Heart right ventricle (tissue), 16 donors: ENCODE results near the gene ADAM29. TPM values are rescaled to one million over a fixed set of nuclear protein-coding genes. Genes with fewer than 3 reads are reported as not detected.

Experiments
- ATAC-seq, 8 donors: fragments of 200-7000 bp; cut with Tn5 transposase; one replicate each; pipeline ENCODE4 v1.9.1; 2020; ENCODE audit warnings: mild to moderate bottlenecking in 8 of 8, moderate library complexity in 8 of 8, moderate number of reproducible peaks in 1 of 8
- DNase-seq, 2 donors: peaks; one replicate each; pipeline ENCODE4 v3.0.0-alpha.2; 2020
- H3K27ac ChIP-seq, 10 donors: fragments of 200-600 bp; sonication (generic) in 2 of 10; one replicate each; pipeline versions ENCODE4 v1.5.0 to v1.8.0; 2020 to 2022; ENCODE audit warnings: mild to moderate bottlenecking in 3 of 10
- H3K27me3 ChIP-seq, 7 donors: fragments of 200-600 bp; one replicate each; pipeline ENCODE4 v1.8.0; 2021 to 2022; ENCODE audit warnings: mild to moderate bottlenecking in 2 of 7
- H3K36me3 ChIP-seq, 9 donors: fragments of 200-600 bp; sonication (generic) in 1 of 9; one replicate each; pipeline versions ENCODE4 v1.5.0 to v1.8.0; 2020 to 2022; ENCODE audit warnings: mild to moderate bottlenecking in 2 of 9
- H3K4me1 ChIP-seq, 9 donors: fragments of 200-600 bp; sonication (generic) in 1 of 9; one replicate each; pipeline versions ENCODE4 v1.5.0 to v1.8.0; 2020 to 2022; ENCODE audit warnings: mild to moderate bottlenecking in 4 of 9
- H3K4me3 ChIP-seq, 10 donors: fragments of 200-600 bp; sonication (generic) in 2 of 10; one replicate each; pipeline versions ENCODE4 v1.5.0 to v1.8.0; 2020 to 2022; ENCODE audit warnings: mild to moderate bottlenecking in 7 of 10, moderate library complexity in 2 of 10
- H3K9me3 ChIP-seq, 11 donors: fragments of 200-600 bp in 10 of 11; sonication (generic) in 2 of 11; one replicate each; pipeline versions ENCODE4 v1.5.0 to v1.8.0; 2013 to 2022; ENCODE audit warnings: mild to moderate bottlenecking in 2 of 11, control low read depth in 1 of 11, moderate library complexity in 1 of 11
- WGBS, 2 donors: extraction: QIAGEN DNeasy Blood & Tissue Kit; methylation state at CpG; one replicate each; pipeline ENCODE4 v1.1.7; 2013; ENCODE audit warnings: inconsistent platforms in 1 of 2; 5-methylcytosine and 5-hydroxymethylcytosine counted together
- intact Hi-C, 10 donors: fragments of 100-400 bp; cut with DNase I; formaldehyde crosslinking; loops; one replicate each; pipeline versions ENCODE4 v1.11.1 to v1.14.2; 2022
- polyA plus RNA-seq, 2 donors: library from polyadenylated mRNA; stranded (reverse); fragments of 200-250 nt; gene quantifications; one replicate each; pipeline ENCODE4 v1.2.3, GENCODE V29; 2013
- total RNA-seq, 10 donors: library from RNA; stranded (reverse); fragmentation: NEBNext Ultra II Directional in 3 of 10; extraction: Animal tissue kit (Norgen Biotek cat#: 25700) in 3 of 10; gene quantifications; one replicate each; pipeline versions ENCODE4 v1.2.1 to v1.2.4, GENCODE V29; 2021 to 2023
- TF ChIP-seq, protein P1 (sequence below), 9 donors: fragments of 200-600 bp; sonication (generic) in 2 of 9; IDR thresholded peaks; one replicate each; pipeline versions ENCODE4 v1.5.0 to v1.8.0; 2021 to 2022; ENCODE audit warnings: antibody characterized with exemption in 9 of 9, mild to moderate bottlenecking in 5 of 9, moderate library complexity in 1 of 9
- donor health status: Arrhythmogenic right ventricular cardiomyopathy.
- donor health status: ischemic (EF 13 %, LVEDD 7.1; RV severe dilation, severe dysfunction).
- donor health status: healthy with polysubstance abuse.
- donor health status: DM: no; HTN: yes; CAD: no.
- donor health status: DM: no; HTN: no; CAD: no.
- donor health status: ischemic (EF 25% LVEDD 6.9; RV normal size, moderate dysfunction).
- donor health status: ischemic (EF 25% LVEDD 5.7; RV mildly dilated, moderate dysfunction).
- donor health status: healthy.
- donor health status: DM: yes; HTN: yes; CAD: no.
- donor health status: Ischemic cardiomyopathy.
- donor health status: ischemic (EF 35%, LVEDD 5.7; RV mildly dilated, moderate dysfunction).
- donor health status: nonischemic (EF 11% LVEDD 7.7; RV severe dilation, severe dysfunction).
- donor health status: DM: yes; HTN: yes; CAD: no.
- donor health status: PGD.
- donor health status: ischemic (EF 29% LVEDD 5.4; RV normal size, mild dysfunction).
- donor health status: nonischemic (EF 23%, LVEDD 6.1; RV moderate dilation, normal function).

Gene ADAM29
- total and polyA plus RNA-seq, 12 donors = not detected

DNA sequence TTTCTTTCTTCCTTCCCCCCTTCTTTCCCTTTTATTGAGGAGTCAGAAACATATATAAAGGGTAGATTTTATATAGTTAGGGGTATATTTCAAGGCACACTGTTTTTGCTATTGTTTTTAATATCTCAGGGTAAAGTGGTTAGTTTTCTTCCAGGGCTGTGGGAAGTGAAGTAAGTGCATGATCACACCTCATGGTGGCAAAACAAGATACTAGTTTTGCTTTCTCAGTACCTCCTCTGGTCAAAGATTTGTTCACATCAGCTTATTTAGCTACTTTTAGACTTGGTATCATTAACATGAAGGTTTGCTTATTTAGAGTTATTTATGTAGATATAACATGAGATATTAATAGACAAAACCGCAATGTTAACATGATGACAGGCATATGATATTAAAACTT is 21.8 kb downstream of the ADAM29 start:
- Histone ChIP-seq H3K4me1 (no peaks in the 10 kb centered on the region), H3K9me3 (peaks cover 0 to 8% (median 0%) of the 10 kb centered on the region in 11 donors), H3K27ac (no peak overlapping the region), H3K27me3 (no peaks in the 10 kb centered on the region), H3K4me3 (no peak overlapping the region), H3K36me3 (no peaks in the 10 kb centered on the region)
- DNase-seq = no peak
- 62 to 69% methylated on average over 1 of the region's 1 CpG for WGBS, 2 donors
- intact Hi-C loops = no loop called here
- no peak for ATAC-seq
- TF ChIP-seq, protein P1, sequence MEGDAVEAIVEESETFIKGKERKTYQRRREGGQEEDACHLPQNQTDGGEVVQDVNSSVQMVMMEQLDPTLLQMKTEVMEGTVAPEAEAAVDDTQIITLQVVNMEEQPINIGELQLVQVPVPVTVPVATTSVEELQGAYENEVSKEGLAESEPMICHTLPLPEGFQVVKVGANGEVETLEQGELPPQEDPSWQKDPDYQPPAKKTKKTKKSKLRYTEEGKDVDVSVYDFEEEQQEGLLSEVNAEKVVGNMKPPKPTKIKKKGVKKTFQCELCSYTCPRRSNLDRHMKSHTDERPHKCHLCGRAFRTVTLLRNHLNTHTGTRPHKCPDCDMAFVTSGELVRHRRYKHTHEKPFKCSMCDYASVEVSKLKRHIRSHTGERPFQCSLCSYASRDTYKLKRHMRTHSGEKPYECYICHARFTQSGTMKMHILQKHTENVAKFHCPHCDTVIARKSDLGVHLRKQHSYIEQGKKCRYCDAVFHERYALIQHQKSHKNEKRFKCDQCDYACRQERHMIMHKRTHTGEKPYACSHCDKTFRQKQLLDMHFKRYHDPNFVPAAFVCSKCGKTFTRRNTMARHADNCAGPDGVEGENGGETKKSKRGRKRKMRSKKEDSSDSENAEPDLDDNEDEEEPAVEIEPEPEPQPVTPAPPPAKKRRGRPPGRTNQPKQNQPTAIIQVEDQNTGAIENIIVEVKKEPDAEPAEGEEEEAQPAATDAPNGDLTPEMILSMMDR (IDR thresholded peaks at IDR 0.05) = no peak

DNA sequence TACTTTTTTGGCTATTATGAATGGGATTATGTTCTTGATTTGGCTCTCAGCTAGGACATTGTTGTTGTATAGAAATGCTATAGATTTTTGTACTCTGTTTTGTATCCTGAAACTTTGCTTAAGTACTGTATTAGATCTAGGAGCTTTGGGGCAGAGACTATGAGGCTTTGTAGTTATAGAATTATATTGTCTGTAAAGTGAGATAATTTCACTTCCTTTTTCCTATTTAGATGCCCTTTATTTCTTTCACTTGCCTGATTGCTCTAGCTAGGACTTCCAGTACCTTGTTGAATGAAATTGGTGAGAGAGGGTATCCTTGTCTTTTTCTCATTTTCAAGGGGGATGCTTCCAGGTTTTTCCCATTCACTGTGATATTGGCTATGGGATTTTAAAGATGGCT is 28.1 kb downstream of the ADAM29 start:
- intact Hi-C loops = no loop called here
- H3K4me1 ChIP-seq = no peaks in the 10 kb centered on the region
- H3K36me3 ChIP-seq = no peaks in the 10 kb centered on the region
- ATAC-seq (no peak), DNase-seq (no peak)
- no peak overlapping the region for H3K27ac ChIP-seq
- H3K4me3 ChIP-seq = no peak overlapping the region
- TF ChIP-seq, protein P1 (IDR thresholded peaks at IDR 0.05) = no peak
- peaks cover 0 to 17% (median 0%) of the 10 kb centered on the region in 11 donors for H3K9me3 ChIP-seq
- H3K27me3 ChIP-seq = no peaks in the 10 kb centered on the region

DNA sequence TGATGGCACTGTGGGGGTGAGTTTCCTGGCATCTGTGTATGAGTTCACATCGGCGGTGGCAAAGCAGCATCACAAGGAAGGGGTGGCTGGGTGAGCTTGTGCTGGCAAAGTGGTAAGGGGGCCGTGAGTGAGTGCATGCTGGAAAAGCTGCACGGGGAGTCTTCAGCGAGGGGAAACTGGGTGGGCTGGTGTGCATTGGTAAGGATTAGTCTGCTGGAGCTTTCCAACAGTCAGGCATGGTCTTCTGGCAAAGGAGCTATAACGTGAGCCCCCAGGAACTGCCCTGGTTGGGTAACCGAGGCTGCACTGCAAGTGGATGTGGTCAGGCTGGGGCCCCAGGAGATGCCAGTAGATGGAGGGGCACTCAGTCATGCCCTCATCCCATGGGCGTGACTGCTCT is 30.7 kb downstream of the ADAM29 start:
- 82 to 83% methylated on average over 8 of the region's 8 CpGs for WGBS, 2 donors
- no peak overlapping the region for H3K4me3 ChIP-seq
- TF ChIP-seq, protein P1 (IDR thresholded peaks at IDR 0.05) = no peak

DNA sequence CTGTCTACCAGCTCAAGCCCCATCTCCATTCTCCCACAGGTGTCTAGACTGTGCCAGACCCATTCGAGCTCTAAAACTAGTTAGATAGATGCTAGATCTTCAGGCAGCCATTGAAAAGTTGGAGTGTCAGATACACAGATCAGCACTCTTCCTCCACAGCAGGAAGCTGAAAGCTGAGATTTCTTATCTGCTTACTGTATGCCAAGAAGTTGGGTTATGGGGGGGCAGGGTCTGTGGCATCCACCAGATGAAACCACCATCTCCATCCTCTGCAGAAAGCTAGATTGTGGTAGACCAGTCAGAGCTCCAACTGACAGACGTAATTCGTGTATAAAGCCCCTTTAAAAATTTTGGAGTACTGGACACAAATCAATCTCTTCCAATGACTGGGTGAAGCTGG is 54.8 kb downstream of the ADAM29 start:
- Histone ChIP-seq H3K9me3 (peaks cover 0 to 7% (median 0%) of the 10 kb centered on the region in 11 donors), H3K36me3 (no peaks in the 10 kb centered on the region), H3K27ac (no peak overlapping the region), H3K4me3 (no peak overlapping the region), H3K27me3 (no peaks in the 10 kb centered on the region), H3K4me1 (no peaks in the 10 kb centered on the region)
- no peak for ATAC-seq
- DNase-seq = no peak
- 67 to 73% methylated on average over 3 of the region's 3 CpGs for WGBS, 2 donors
- TF ChIP-seq, protein P1 (IDR thresholded peaks at IDR 0.05) = no peak
- intact Hi-C loops = no loop called here

More for the DNA sequence above, 30.7 kb downstream of the ADAM29 start:
- Histone ChIP-seq H3K27me3 (no peaks in the 10 kb centered on the region), H3K9me3 (peaks cover 0 to 17% (median 0%) of the 10 kb centered on the region in 11 donors), H3K4me1 (no peaks in the 10 kb centered on the region), H3K36me3 (no peaks in the 10 kb centered on the region), H3K27ac (no peak overlapping the region)
- intact Hi-C loops = no loop called here
- no peak for DNase-seq
- ATAC-seq = no peak
